Upper lobe of left lung (tissue), 4 donors: ENCODE measurements around the gene SLC48A1.

Experiments
- CTCF ChIP-seq, 6 experiments: fragments of 450-650 bp in 4 of 6; fragments of 200-600 bp in 2 of 6; sonication (generic) in 2 of 6; IDR thresholded peaks; one replicate each; pipeline ENCODE4 v1.5.1; 2016 to 2019; ENCODE audit warnings: antibody characterized with exemption in 6 of 6
- EP300 ChIP-seq, 4 donors: sonication (generic); formaldehyde crosslinking; IDR thresholded peaks; one replicate each; pipeline ENCODE4 v1.5.1; 2017; ENCODE audit warnings: antibody characterized with exemption in 4 of 4, control low read depth in 2 of 4
- POLR2A ChIP-seq, 4 donors: fragments of 450-650 bp; IDR thresholded peaks; one replicate each; pipeline ENCODE4 v1.5.1; 2016 to 2017; ENCODE audit warnings: antibody characterized with exemption in 4 of 4, mild to moderate bottlenecking in 2 of 4
- POLR2AphosphoS5 ChIP-seq, 2 donors: sonication (generic); formaldehyde crosslinking; IDR thresholded peaks; one replicate each; pipeline ENCODE4 v1.5.1; 2017; ENCODE audit warnings: antibody characterized with exemption in 2 of 2

DNA sequence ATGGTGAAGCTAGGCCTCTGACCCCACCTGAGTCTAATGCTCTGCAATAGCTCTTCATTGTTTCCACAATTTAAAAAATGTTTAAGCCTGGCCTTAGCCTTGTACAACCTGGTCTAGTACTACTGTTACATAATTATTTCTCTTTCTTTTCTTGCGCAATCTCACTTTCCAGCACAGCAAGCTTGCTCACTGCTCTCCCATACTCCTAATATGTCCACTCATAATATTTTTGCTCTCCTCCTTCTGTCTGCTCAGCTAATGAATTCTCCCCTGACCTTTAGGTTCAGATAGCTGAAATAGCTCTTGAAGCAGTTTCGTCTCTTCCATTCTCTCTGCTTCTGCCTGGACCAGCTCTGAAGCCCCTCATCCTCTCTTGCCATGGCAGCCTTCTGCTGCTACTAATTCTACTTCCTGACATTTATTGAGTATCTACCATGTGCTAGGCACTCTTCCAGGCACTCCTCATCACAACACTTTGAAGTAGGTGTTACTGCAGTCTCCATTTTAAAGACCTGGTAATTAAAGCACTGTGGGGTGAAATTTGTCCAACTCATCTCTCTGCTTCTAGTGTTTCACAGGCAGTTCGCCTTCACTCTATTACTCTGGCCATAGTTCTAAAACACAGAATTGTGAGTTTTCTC is 2.8 kb upstream of the SLC48A1 start:
- TF ChIP-seq CTCF (IDR thresholded peaks at IDR 0.05) (no peak), POLR2A (IDR thresholded peaks at IDR 0.05) (no peak), POLR2AphosphoS5 (IDR thresholded peaks at IDR 0.05) (peak in 1 of 2 donors; percentile 17), EP300 (IDR thresholded peaks at IDR 0.05) (peak in 1 of 4 donors; percentile 4)
